ENCODE measurements around the gene SPINK1.
"Not testable (repeated sequence)": the region's sequence is repeated elsewhere in the genome, so short reads cannot be mapped to it uniquely, and the experiment has no call there.

The SPINK1 gene

DNA sequence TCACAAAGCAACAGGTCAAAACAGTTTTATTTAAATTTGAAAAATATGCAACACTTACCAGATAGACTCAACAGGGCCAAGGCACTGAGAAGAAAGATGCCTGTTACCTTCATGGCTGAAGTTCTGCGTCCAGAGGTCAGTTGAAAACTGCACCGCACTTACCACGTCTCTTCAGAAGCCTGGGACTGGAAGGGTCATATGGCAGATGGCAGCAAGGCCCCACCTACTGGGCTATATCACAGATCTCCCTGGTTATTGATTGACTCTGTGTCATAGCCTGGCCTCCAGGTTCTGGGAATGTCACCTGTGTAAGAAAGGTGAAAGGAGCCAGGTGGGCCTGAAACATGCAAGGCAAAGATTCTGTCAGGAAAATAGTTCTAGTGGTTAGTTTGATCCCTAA, at the start of gene SPINK1:
TSS of gene SPINK1 (minus strand) at position 207 of the 400 bp plus-strand sequence. CDS start at position 113, 94 bp downstream.
- no peak for DNase-seq

- no peak for DNase-seq
Observed at GRCh38 chr5:147880487-147880886, 49.0 kb upstream of the SPINK1 start.

DNA sequence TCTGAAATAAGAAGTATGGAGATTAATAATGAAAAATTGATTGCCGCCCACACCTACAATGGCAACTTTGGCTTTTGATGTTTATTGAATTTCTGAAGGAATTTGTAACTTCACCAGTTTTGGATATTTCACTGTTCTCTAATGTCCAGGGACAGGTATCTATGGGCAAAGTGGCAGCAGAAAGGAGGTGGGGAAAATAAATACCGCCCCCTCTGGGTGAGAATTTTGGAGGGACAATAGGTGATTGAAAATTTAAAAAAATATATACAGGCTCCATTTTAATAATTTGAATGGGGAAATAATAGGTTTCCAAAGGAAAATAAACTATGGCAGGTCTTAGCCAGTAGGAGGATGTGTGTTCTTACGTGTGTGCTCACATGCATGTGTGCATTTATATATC, 48.3 kb upstream of the SPINK1 start:
- DNase-seq = no peak

GRCh38 chr5:147878066-147878759, 46.7 kb upstream of the SPINK1 start, which contains the start of gene SCGB3A2:
SCGB3A2 (plus strand) TSS chr5:147878711; CDS start chr5:147878804, 93 bp downstream.
- DNase-seq = no peak

DNA sequence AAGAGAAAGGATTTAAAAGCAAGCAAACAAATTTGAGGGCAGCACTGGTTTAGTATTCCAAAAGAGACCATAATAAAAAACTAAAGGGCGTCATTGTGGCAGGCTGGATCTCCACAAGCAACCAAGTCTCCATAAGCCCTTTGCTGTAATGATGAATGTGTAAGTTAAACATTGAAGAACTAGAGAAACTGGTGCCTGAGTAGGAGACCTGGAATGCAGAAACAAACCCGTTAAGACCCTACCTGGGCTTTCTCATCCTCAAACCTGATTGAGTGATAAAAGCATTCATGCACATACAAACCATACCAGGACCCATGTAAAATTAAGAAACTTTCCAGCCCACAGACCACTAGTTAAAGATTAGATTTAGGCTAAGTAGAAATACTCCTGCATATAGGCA, 45.2 kb upstream of the SPINK1 start:
- DNase-seq = no peak

DNA sequence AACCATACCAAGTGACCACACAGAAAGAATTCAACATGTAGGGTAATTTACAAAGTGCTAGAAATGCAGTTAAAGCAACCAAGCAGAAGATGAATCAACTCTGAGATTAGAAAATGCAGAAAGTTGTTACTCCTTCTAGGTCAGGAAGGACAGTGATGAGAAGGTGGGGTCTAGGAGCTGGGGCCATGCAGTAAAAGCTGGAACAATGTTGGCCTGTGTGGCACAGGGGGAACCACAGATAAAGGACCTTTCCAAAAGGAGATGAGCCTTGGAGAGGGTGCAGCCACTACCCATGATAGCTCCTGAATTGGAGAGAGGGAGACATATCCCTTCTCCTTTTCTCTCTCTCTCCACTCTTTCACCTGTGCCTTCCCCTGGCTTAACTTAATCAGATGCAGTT, 44.7 kb upstream of the SPINK1 start:
- DNase-seq = no peak

GRCh38 chr5:147874910-147875367, 43.5 kb upstream of the SPINK1 start:
- DNase-seq = no peak

DNA sequence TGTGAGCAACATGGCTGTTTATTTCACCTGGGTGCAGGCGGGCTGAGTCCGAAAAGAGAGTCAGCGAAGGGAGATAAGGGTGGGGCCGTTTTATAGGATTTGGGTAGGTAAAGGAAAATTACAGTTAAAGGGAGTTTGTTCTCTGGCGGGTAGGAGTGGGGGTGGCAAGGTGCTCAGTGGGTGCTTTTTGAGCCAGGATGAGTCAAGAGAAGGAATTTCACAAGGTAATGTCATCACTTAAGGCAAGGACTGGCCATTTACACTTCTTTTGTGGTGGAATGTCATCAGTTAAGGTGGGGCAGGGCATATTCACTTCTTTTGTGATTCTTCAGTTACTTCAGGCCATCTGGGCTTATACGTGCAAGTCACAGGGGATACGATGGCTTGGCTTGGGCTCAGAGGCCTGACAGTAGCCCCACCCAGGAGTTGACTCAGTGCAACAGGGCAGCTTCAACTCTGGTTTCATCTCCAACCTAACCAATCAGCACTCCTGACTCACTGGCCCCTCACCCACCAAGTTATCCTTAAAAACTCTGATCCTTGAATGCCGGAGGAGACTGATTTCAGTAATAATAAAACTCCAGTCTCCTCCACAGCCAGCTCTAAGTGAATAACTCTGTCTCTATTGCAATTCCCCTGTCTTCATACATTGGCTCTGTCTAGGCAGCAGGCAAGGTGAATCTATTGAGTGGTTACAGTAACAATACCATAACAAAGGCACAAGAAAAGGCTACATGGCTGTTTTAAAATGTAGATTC, 42.8 kb upstream of the SPINK1 start:
- not testable (repeated sequence) for DNase-seq

- DNase-seq = not testable (repeated sequence)
Observed at GRCh38 chr5:147872744-147873435, 41.4 kb upstream of the SPINK1 start.

DNA sequence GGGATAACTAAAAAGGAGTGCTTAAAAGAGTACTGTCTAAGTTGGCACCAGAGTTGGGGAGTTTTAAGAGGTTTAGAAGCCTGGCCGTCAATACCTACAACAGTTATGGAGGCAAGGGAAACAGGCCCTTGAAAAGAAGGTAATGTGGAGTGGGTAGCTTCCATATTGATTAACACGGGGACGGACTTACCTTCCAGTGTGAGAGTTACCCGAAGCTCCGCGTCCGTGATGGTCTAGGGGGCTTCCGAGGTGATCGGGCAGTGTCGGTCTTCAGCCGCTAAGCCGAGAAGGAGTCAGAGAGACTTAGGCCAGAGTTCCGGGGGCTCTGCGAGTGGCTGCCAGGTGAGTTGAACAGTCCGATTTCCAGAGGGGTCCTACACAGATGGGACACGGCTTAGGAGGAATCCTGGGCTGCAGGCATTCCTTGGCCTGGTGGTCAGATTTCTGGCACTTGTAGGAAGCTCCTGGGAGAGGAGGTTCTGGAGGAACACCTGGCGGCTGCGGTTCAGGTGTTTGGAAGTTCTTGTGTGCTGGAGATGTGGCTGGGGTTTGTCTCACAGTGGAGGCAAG, 40.6 kb upstream of the SPINK1 start:
- DNase-seq = not testable (repeated sequence)

- not testable (repeated sequence) for DNase-seq
Observed at GRCh38 chr5:147869892-147870291, 38.4 kb upstream of the SPINK1 start.

DNA sequence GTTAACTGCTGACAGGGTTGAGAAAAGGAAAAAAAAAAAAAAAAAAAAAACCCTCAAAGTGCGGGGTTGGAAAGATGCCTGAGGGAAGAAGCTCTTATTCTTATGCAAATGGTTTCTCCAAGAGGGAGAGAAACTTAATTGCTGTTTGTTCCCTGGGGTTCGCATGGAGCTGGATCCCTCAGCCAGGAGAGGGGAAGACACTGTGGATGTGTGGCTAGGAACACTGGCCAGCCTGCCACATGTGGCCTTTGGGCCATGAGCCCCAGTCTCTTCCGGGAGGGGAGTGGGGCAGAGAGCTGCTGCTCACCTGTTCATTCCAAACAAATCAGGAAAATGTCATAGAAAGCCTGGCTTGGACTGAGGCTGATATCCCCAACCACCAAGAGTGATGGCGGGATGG, 37.6 kb upstream of the SPINK1 start:
- no peak for DNase-seq

- no peak for DNase-seq
Observed at GRCh38 chr5:147863454-147864158, 32.1 kb upstream of the SPINK1 start.

DNA sequence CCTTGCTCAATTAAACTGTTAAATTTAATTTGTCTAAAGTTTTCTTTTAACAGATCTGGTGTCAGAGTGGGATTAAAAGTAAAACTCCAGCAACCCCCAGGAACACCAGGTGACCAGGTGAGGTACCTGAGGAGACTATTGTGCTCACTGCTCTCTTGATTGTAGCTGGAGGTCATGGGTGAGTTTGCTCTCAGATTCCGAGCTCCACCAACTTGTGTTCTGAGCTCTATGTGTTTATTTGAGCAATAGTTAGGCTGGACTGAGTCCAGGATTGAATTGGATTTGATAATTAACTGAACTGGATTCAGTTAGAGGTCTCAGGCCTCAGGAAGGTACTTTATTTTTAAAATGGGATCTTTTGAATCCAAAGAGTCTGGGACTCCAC, 29.2 kb upstream of the SPINK1 start:
- no peak for DNase-seq

GRCh38 chr5:147859962-147860640, 28.6 kb upstream of the SPINK1 start:
- DNase-seq = no peak

- no peak for DNase-seq
Observed at GRCh38 chr5:147858565-147858964, 27.1 kb upstream of the SPINK1 start.

GRCh38 chr5:147857302-147858129, 26.0 kb upstream of the SPINK1 start:
- no peak for DNase-seq

GRCh38 chr5:147856801-147857200, 25.3 kb upstream of the SPINK1 start:
- DNase-seq = no peak

GRCh38 chr5:147855774-147856069, 24.3 kb upstream of the SPINK1 start:
- DNase-seq = no peak

GRCh38 chr5:147854894-147855773, 23.7 kb upstream of the SPINK1 start:
- DNase-seq = no peak
